Ectodermal cell (in vitro differentiated cells): Measurements from ENCODE around the gene KNDC1.
A peak's percentile ranks its signal among the peaks of the same experiment; 100 is the strongest.

Source experiments
- H3K27ac ChIP-seq: 2 replicates; pipeline ENCODE4 v1.7.0; 2013; ENCODE audit warnings: mild to moderate bottlenecking, low read depth, low read length; ENCODE audit not compliant: insufficient read depth, poor library complexity, severe bottlenecking
- H3K27me3 ChIP-seq: 2 replicates; pipeline ENCODE4 v1.7.0; 2013; ENCODE audit warnings: mild to moderate bottlenecking, low read length; ENCODE audit not compliant: insufficient read depth, control insufficient read depth, poor library complexity, severe bottlenecking
- H3K36me3 ChIP-seq: one replicate; pipeline ENCODE4 v1.7.0; 2013; ENCODE audit warnings: low read length; ENCODE audit not compliant: control insufficient read depth, insufficient read depth
- H3K4me1 ChIP-seq: one replicate; pipeline ENCODE4 v1.7.0; 2013; ENCODE audit warnings: low read length; ENCODE audit not compliant: control insufficient read depth, insufficient read depth
- H3K4me3 ChIP-seq: 2 replicates; pipeline ENCODE4 v1.7.0; 2013; ENCODE audit warnings: low read depth, low read length, control low read depth; ENCODE audit not compliant: insufficient read depth
- H3K9me3 ChIP-seq: 2 replicates; pipeline ENCODE4 v1.7.0; 2013; ENCODE audit warnings: mild to moderate bottlenecking, low read length, moderate library complexity; ENCODE audit not compliant: control insufficient read depth
- WGBS, 2 experiments: methylation state at CpG; one replicate each; pipeline ENCODE4 v1.1.7; 2013; ENCODE audit warnings: missing lambda C conversion rate in 2 of 2; 5-methylcytosine and 5-hydroxymethylcytosine counted together

Gene KNDC1

DNA sequence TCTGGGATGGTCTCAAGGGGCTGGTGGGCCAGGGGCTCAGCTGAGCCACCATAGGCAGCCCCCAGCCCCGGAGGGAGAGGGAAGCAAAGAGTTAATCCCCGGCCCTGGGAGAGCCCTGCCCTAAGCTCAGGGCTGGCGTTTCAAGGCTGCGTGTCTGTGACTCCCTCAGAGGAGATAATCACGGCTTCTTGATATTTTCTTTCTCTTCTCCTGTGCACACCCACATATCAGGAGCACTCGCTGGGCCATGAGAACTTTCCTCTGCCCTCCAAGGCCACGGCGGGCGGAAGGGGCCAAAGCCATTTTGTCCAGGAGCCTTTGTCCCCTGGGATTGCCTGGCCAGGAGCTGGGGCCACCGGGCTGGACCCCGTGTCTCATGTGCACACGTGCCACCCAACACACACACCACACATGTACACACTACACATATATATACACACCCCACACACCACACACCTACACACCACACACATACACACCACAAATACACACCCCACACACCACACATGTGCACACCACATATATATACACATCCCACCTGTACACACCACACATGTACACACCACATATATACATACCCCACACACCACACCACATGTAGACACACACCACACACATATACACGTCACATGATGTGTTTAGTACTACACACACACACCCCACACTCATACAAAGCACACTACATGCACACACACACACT lies 94.6 kb downstream of the KNDC1 start:
- no peaks in the 10 kb centered on the region for H3K9me3 ChIP-seq
- 76 to 78% methylated on average over 13 of the region's 13 CpGs for WGBS, 2 experiments

DNA sequence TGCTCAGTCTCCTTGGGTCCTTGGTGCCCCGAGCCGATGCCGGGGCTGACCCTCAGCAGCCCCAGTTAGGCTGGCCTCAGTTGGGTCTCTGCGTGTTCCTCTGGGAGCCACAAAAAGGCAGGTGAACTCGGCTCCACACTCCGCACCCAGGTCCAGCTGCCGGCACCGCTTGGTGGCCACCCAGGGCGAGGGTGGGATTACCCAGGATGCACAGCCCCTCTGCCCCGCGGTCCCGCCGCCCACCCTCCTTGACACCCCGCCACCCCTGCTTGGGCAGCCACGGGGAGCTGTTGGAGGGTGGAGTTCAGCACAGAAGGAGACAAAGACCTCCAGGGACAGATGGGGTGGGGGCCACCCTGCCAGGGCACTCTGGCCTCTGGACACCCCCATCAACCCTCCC lies 95.3 kb downstream of the KNDC1 start:
- 94% methylated on average over 15 of the region's 15 CpGs for WGBS, 2 experiments
- Histone ChIP-seq H3K4me3 (no peak overlapping the region), H3K27ac (no peak overlapping the region), H3K4me1 (peaks cover 11% of the 10 kb centered on the region), H3K27me3 (peaks cover 7% of the 10 kb centered on the region), H3K36me3 (no peaks in the 10 kb centered on the region), H3K9me3 (no peaks in the 10 kb centered on the region)

More for the DNA sequence above, 94.6 kb downstream of the KNDC1 start:
- peaks cover 11% of the 10 kb centered on the region for H3K4me1 ChIP-seq
- no peak overlapping the region for H3K27ac ChIP-seq
- H3K4me3 ChIP-seq = no peak overlapping the region
- peaks cover 6% of the 10 kb centered on the region for H3K27me3 ChIP-seq
- H3K36me3 ChIP-seq = no peaks in the 10 kb centered on the region

DNA sequence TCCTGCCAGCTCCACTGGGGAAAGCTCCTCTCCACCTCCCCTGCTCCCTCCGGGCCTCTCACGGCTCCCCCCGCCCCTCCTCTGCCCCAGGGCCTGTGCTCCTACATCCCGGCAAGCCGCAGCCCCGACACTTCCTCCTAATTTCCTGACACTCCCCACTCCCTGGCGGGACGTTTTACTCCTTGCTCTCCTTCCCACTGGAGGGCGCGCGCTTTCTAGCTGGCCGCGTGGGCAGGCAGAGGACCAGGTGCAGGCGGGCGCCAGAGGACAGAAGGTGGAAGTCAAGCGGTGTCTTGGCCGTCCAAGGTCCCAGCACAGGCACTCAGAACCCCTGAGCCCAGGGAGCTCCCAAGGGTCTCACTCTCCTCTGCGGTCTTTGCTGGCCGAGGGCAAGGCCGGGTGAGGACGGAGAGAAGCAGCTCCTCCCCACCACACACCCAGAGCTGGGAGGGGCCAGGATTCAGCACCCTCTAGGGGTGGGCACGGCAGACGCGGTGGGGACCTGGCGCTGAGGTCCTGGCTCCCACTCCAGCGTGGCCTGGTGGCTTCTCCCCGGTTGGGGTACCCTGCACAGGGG lies 97.6 kb downstream of the KNDC1 start:
- WGBS, 2 experiments = 10% methylated on average over 27 of the region's 27 CpGs
- H3K4me1 ChIP-seq = peaks cover 16% of the 10 kb centered on the region
- H3K4me3 ChIP-seq = no peak overlapping the region
- H3K9me3 ChIP-seq = no peaks in the 10 kb centered on the region
- no peaks in the 10 kb centered on the region for H3K36me3 ChIP-seq
- peaks cover 20% of the 10 kb centered on the region for H3K27me3 ChIP-seq
- H3K27ac ChIP-seq = no peak overlapping the region

DNA sequence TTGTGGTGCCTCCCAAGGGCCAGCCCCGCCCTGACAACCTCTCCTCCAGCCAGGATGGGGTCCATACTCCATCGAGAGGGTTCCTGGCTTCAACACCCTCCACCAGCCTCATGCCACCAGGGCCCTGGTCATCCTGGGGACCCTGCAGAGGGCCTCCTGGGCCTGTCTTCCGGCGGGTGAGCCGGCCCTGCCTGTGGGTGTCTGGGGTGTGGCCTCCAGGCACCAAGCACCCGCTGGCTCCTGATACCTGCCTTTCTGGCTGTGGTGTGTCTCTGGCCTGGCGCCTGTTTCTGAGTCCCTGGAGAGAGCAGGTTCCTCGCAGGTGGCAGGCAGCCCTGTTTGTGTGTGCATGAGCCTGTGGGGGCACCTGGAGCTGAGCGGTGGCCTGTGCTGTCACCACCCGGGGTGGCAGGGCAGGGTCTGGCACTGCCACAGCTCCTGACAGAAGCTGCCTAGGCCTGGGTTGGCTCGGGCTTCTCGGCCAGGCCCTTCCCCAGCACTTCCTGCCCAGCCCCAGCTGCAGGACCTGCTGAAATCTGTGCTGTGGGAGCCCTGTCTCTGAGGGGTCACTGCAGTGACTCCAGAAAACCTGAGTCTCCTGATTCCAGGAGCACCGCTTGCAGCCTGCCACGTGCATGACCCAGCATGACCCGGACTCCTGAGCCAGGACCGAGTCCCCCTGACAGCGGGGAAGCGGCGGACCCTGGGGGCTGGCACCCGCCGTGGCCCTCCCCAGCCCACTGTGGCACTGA lies 98.2 kb downstream of the KNDC1 start:
- no peaks in the 10 kb centered on the region for H3K9me3 ChIP-seq
- H3K27ac ChIP-seq = no peak overlapping the region
- 84 to 89% methylated on average over 21 of the region's 21 CpGs for WGBS, 2 experiments

DNA sequence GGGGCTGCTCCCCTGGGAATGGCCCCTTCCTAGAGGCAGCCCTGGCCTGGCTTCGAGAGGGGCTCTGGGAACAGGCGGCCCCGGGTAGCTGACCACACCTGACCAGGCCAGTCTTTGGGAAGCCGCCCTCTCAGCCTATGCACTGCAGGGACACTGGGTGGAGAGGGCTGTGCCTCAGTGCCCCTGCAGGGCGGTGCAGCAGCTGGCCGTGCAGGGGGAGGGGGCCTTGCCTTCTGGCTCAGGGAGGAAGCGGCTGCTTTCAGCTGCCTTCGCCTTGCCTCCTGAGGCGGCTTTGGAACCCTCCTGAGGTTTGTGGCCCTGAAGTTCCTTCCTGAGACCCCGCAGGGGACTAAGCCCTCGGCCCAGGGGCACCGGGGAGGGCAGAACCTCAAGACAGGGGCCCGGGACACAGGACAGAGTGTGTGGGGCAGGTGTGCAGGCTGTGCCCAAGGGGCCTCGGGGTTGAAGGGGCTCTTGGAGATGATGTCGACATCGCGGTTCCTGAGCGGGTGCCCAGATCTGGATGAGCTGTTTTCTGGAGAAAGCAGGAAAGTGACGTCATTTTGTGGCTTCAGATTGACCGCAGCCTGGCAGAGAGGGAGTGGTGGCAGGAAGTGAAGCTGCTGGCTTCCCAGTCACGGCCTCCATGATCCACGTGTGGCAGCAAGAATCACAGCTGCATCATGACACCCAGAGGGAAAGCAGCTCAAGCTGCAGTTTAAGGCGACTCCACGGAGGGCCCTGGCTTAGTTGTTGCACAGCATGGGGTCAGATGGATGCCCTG lies 99.0 kb downstream of the KNDC1 start:
- H3K27me3 ChIP-seq = peaks cover 31% of the 10 kb centered on the region
- 79 to 83% methylated on average over 24 of the region's 24 CpGs for WGBS, 2 experiments
- H3K36me3 ChIP-seq = no peaks in the 10 kb centered on the region
- no peaks in the 10 kb centered on the region for H3K9me3 ChIP-seq
- no peak overlapping the region for H3K4me3 ChIP-seq
- H3K4me1 ChIP-seq = peaks cover 16% of the 10 kb centered on the region
- H3K27ac ChIP-seq = no peak overlapping the region

More for the DNA sequence above, 98.2 kb downstream of the KNDC1 start:
- Histone ChIP-seq H3K27me3 (peaks cover 26% of the 10 kb centered on the region), H3K36me3 (no peaks in the 10 kb centered on the region), H3K4me1 (peaks cover 16% of the 10 kb centered on the region), H3K4me3 (no peak overlapping the region)

DNA sequence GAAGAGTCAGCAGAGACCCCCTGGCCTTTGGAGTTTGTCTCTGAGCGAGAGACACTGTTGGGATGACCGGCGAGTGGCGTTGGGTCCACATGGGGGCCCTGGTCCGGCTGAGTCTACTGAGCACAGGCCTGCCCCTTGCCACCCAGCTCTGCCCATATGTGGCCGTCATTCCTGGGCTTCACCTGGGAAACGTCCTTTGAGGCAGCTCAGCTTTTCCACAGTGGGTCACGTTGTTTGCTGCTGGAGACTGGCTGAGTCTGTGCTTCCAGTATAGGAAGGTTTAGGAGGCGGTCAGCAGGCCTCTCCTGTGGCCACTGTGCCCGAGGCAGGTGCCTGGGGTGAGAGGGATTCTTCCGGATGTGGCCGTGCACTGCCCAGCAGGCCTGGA lies 99.6 kb downstream of the KNDC1 start:
- Histone ChIP-seq H3K9me3 (no peaks in the 10 kb centered on the region), H3K27ac (no peak overlapping the region), H3K27me3 (peaks cover 31% of the 10 kb centered on the region), H3K36me3 (no peaks in the 10 kb centered on the region), H3K4me1 (peaks cover 16% of the 10 kb centered on the region), H3K4me3 (no peak overlapping the region)
- WGBS, 2 experiments = 81 to 84% methylated on average over 12 of the region's 12 CpGs

GRCh38 chr10:133260895-133261725 lies 101.1 kb downstream of the KNDC1 start:
- Histone ChIP-seq H3K4me1 (peaks cover 16% of the 10 kb centered on the region), H3K27ac (no peak overlapping the region), H3K36me3 (no peaks in the 10 kb centered on the region), H3K27me3 (peaks cover 31% of the 10 kb centered on the region), H3K9me3 (no peaks in the 10 kb centered on the region), H3K4me3 (peak overlapping the region; percentile 70)
- WGBS, 2 experiments = 40% methylated on average over 50 of the region's 50 CpGs

DNA sequence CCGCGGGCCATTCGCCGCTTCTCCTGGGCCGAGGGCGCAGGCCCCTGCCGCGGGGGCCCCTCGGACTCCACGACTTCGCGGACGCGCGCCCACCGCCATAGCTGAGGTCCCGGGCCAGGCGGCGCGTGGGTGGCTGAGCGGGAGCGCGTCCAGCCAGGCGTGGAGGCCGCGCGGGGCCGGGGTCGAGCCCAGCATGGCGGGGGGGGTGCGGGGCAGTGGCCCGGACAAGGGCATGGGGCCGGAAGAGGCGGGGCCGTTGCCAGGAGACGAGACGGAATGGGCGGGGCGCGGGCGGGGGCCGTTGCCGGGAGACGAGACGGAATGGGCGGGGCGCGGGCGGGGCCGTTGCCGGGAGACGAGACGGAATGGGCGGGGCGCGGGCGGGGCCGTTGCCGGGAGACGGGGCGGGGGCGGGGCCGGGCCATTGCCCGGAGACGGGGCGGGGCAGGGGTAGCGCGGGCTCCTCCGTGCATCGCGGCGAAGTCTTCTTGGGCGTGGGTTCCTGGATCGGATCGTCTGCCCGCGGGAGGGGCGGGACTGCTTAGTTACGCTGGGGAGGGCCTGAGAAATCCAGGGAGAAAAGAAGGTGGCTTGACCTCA lies 101.8 kb downstream of the KNDC1 start:
- Histone ChIP-seq H3K27me3 (peaks cover 31% of the 10 kb centered on the region), H3K36me3 (no peaks in the 10 kb centered on the region), H3K4me1 (peaks cover 16% of the 10 kb centered on the region), H3K4me3 (peak overlapping the region; percentile 70), H3K27ac (no peak overlapping the region), H3K9me3 (no peaks in the 10 kb centered on the region)
- WGBS, 2 experiments = 0% methylated on average over 79 of the region's 79 CpGs

DNA sequence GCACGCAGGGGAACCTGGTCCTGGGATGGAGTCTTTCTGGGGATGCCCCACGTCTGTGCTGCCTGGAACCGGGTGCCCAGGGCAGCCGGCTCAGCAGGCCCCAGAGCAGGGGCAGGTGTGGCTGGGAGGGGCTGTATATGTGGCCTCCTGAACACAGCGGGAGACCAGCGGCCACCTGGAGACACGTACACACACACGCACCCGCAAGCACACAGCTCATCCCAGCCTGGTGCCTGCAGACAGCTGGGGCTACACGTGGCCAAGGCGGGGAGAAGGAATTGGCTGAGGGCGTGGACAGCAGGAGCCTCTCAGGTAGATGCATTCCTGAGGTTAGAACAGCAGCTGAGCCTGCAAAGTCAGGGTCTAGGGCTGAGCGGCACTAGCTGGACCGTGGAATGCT lies 102.7 kb downstream of the KNDC1 start:
- peaks cover 9% of the 10 kb centered on the region for H3K4me1 ChIP-seq
- no peak overlapping the region for H3K4me3 ChIP-seq
- H3K27me3 ChIP-seq = peaks cover 25% of the 10 kb centered on the region
- no peaks in the 10 kb centered on the region for H3K36me3 ChIP-seq
- WGBS, 2 experiments = 88 to 89% methylated on average over 14 of the region's 14 CpGs
- H3K27ac ChIP-seq = no peak overlapping the region
- H3K9me3 ChIP-seq = no peaks in the 10 kb centered on the region
